H9 (cell line): ENCODE data around the gene CCDC33. TPM values are rescaled to one million over a fixed set of nuclear protein-coding genes. Genes with fewer than 3 reads are reported as not detected.

Source experiments
- DNase-seq: peaks from one replicate; pipeline ENCODE4 v3.0.0-alpha.2; 2017
- H2AFZ ChIP-seq: one replicate; pipeline ENCODE4 v1.6.1; 2013; ENCODE audit warnings: mild to moderate bottlenecking, low read length, control low read depth, moderate library complexity
- H2AK5ac ChIP-seq: 2 replicates; pipeline ENCODE4 v1.6.1; 2013; ENCODE audit warnings: low read length, control low read depth, mixed read lengths; ENCODE audit not compliant: insufficient read length
- H2BK120ac ChIP-seq: one replicate; pipeline ENCODE4 v1.6.1; 2013; ENCODE audit warnings: low read depth, mild to moderate bottlenecking, low read length, control low read depth, inconsistent platforms; ENCODE audit not compliant: poor library complexity, severe bottlenecking
- H2BK12ac ChIP-seq: 2 replicates; pipeline ENCODE4 v1.6.1; 2013; ENCODE audit warnings: low read length, control low read depth, mixed read lengths, low read depth; ENCODE audit not compliant: insufficient read length
- H2BK15ac ChIP-seq: 2 replicates; pipeline ENCODE4 v1.6.1; 2013; ENCODE audit warnings: low read depth, low read length, control low read depth
- H2BK20ac ChIP-seq: one replicate; pipeline ENCODE4 v1.6.1; 2013; ENCODE audit warnings: low read depth, mild to moderate bottlenecking, low read length, control low read depth, inconsistent platforms; ENCODE audit not compliant: poor library complexity, severe bottlenecking
- H2BK5ac ChIP-seq: 2 replicates; pipeline ENCODE4 v1.6.1; 2013; ENCODE audit warnings: low read length, control low read depth, mixed read lengths; ENCODE audit not compliant: insufficient read length
- H3K14ac ChIP-seq: 2 replicates; pipeline ENCODE4 v1.6.1; 2013; ENCODE audit warnings: low read length, control low read depth; ENCODE audit not compliant: insufficient read depth
- H3K18ac ChIP-seq: 2 replicates; pipeline ENCODE4 v1.6.1; 2013; ENCODE audit warnings: low read depth, mild to moderate bottlenecking, mixed read lengths, low read length, control low read depth; ENCODE audit not compliant: insufficient read length
- H3K23ac ChIP-seq: 2 replicates; pipeline ENCODE4 v1.6.1; 2013; ENCODE audit warnings: low read length, control low read depth, mixed read lengths, low read depth; ENCODE audit not compliant: insufficient read length
- H3K23me2 ChIP-seq: 2 replicates; pipeline ENCODE4 v1.6.1; 2013; ENCODE audit warnings: low read depth, mild to moderate bottlenecking, mixed read lengths, low read length, control low read depth; ENCODE audit not compliant: insufficient read length, poor library complexity, severe bottlenecking
- H3K27ac ChIP-seq: 2 replicates; pipeline ENCODE4 v1.5.1; 2013; ENCODE audit warnings: low read length, control low read depth, mixed read lengths, low read depth; ENCODE audit not compliant: insufficient read length
- H3K27me3 ChIP-seq: 2 replicates; pipeline ENCODE4 v1.6.1; 2013; ENCODE audit warnings: low read length, control low read depth, inconsistent platforms; ENCODE audit not compliant: insufficient read depth
- H3K4ac ChIP-seq: 2 replicates; pipeline ENCODE4 v1.6.1; 2013; ENCODE audit warnings: low read depth, mild to moderate bottlenecking, control low read depth, inconsistent platforms, low read length, moderate library complexity
- H3K4me1 ChIP-seq: 2 replicates; pipeline ENCODE4 v1.6.1; 2013; ENCODE audit warnings: low read length, control low read depth, inconsistent platforms; ENCODE audit not compliant: insufficient read depth
- H3K4me2 ChIP-seq: 2 replicates; pipeline ENCODE4 v1.6.1; 2013; ENCODE audit warnings: low read length, control low read depth, mixed read lengths; ENCODE audit not compliant: insufficient read length, insufficient read depth
- H3K56ac ChIP-seq: 2 replicates; pipeline ENCODE4 v1.6.1; 2013; ENCODE audit warnings: low read depth, mild to moderate bottlenecking, mixed read lengths, low read length, control low read depth; ENCODE audit not compliant: insufficient read length
- H3K79me1 ChIP-seq: 2 replicates; pipeline ENCODE4 v1.6.1; 2013; ENCODE audit warnings: low read depth, mild to moderate bottlenecking, moderate library complexity, low read length, control low read depth, inconsistent platforms; ENCODE audit not compliant: insufficient read depth, poor library complexity, severe bottlenecking
- H3K79me2 ChIP-seq: 2 replicates; pipeline ENCODE4 v1.6.1; 2013; ENCODE audit warnings: low read length, control low read depth, inconsistent platforms; ENCODE audit not compliant: insufficient read depth
- H3K9ac ChIP-seq: 2 replicates; pipeline ENCODE4 v1.6.1; 2013; ENCODE audit warnings: low read length, control low read depth, mixed read lengths; ENCODE audit not compliant: insufficient read length; ENCODE audit errors: extremely low read depth
- H3K9me3 ChIP-seq: one replicate; pipeline ENCODE4 v1.6.1; 2013; ENCODE audit warnings: low read depth, low read length, inconsistent platforms; ENCODE audit not compliant: control insufficient read depth
- H3T11ph ChIP-seq: one replicate; pipeline ENCODE4 v1.6.1; 2013; ENCODE audit warnings: mild to moderate bottlenecking, low read length, control low read depth, inconsistent platforms
- H4K20me1 ChIP-seq: one replicate; pipeline ENCODE4 v1.6.1; 2013; ENCODE audit not compliant: control insufficient read depth, insufficient read length, insufficient read depth
- H4K5ac ChIP-seq: 2 replicates; pipeline ENCODE4 v1.6.1; 2013; ENCODE audit warnings: low read depth, mild to moderate bottlenecking, mixed read lengths, low read length, control low read depth; ENCODE audit not compliant: insufficient read length
- H4K8ac ChIP-seq: replicated peaks from 2 replicates; pipeline ENCODE4 v1.6.1; 2013; ENCODE audit warnings: low read length, control low read depth, mixed read lengths, low read depth; ENCODE audit not compliant: insufficient read length
- H4K91ac ChIP-seq: 2 replicates; pipeline ENCODE4 v1.6.1; 2013; ENCODE audit warnings: low read depth, mild to moderate bottlenecking, moderate library complexity, mixed read lengths, low read length, control low read depth; ENCODE audit not compliant: insufficient read length
- H3K27ac Mint-ChIP-seq, 3 experiments: 2 replicates in 2 of 3; 3 replicates in 1 of 3; pipeline ENCODE4 v1.8.0; 2020 to 2021; ENCODE audit warnings: mixed read lengths in 3 of 3, mild to moderate bottlenecking in 1 of 3, moderate library complexity in 1 of 3
- H3K27me3 Mint-ChIP-seq: 2 replicates; pipeline ENCODE4 v1.8.0; 2021; ENCODE audit warnings: low read depth, mild to moderate bottlenecking, moderate library complexity, mixed read lengths
- H3K36me3 Mint-ChIP-seq, 3 experiments: 2 replicates in 2 of 3; 3 replicates in 1 of 3; pipeline ENCODE4 v1.8.0; 2020 to 2021; ENCODE audit warnings: low read depth in 3 of 3, mixed read lengths in 3 of 3; ENCODE audit not compliant: insufficient read depth in 1 of 3
- H3K4me1 Mint-ChIP-seq, 2 experiments: 2 replicates each; pipeline ENCODE4 v1.8.0; 2020; ENCODE audit warnings: mixed read lengths in 2 of 2
- H3K4me3 Mint-ChIP-seq, 2 experiments: 2 replicates in 1 of 2; 3 replicates in 1 of 2; pipeline ENCODE4 v1.8.0; 2020 to 2021; ENCODE audit warnings: mild to moderate bottlenecking in 2 of 2, mixed read lengths in 2 of 2, moderate library complexity in 1 of 2
- H3K9me3 Mint-ChIP-seq, 2 experiments: 2 replicates in 1 of 2; 3 replicates in 1 of 2; pipeline ENCODE4 v1.8.0; 2020; ENCODE audit warnings: mild to moderate bottlenecking in 2 of 2, mixed read lengths in 2 of 2, moderate library complexity in 1 of 2
- CTCF ChIP-seq: fragments of 200-600 bp; sonication (generic); conservative IDR thresholded peaks from 3 replicates; pipeline ENCODE4 v1.8.0; 2021; ENCODE audit warnings: antibody characterized with exemption, mild to moderate bottlenecking
- WGBS: extraction: QIAGEN DNeasy Blood & Tissue Kit; methylation state at CpG from one replicate; pipeline ENCODE4 v1.1.7; 2013; ENCODE audit warnings: missing lambda C conversion rate, low lambda C conversion rate, mixed read lengths; ENCODE audit not compliant: insufficient read length; ENCODE audit errors: extremely low coverage; 5-methylcytosine and 5-hydroxymethylcytosine counted together
- total RNA-seq: library from RNA; stranded (reverse); gene quantifications from 2 replicates; pipeline ENCODE4 v1.2.1, GENCODE V29; 2021

Gene CCDC33
- total RNA-seq, 1 experiment from 2014 or later = 4.6 TPM

DNA sequence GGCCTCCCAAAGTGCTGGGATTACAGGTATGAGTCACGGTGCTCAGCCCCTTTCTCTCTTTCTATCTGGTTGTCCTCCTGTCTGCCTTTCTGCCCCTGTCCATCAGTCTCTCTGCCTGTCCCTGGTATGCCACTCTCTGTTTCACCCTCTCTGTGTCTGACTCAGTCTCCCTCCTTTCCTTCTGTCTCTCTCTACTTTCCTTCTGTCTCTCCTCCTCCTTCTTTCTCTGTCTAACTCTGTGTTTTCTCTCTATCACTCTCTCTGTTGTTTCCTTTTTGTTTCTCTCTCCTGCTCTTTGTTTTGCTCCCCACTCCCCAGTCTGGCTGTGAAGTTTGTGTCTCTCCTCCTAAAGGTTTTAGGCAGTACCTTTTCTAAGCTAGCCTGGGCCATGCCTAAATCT lies 24.5 kb upstream of the CCDC33 start:
- no peak overlapping the region for H2BK5ac ChIP-seq
- H3K27ac ChIP-seq = no peak overlapping the region
- H3K4me1 ChIP-seq = peaks cover 19% of the 10 kb centered on the region; the same call in 1 of the 2 replicates
- H3K36me3 Mint-ChIP-seq = peaks cover 9 to 20% (median 11%) of the 10 kb centered on the region in 3 experiments; a peak in 6 of 7 replicates
- H4K8ac ChIP-seq = no peak overlapping the region
- no peak overlapping the region for H3T11ph ChIP-seq
- no peak overlapping the region for H3K18ac ChIP-seq
- no peak overlapping the region for H3K56ac ChIP-seq
- H3K23me2 ChIP-seq = peaks cover 6% of the 10 kb centered on the region
- no peak overlapping the region for H2BK12ac ChIP-seq
- H2BK15ac ChIP-seq = no peak overlapping the region
- H3K27me3 ChIP-seq = peaks cover 5% of the 10 kb centered on the region; the same call in 1 of the 2 replicates
- H3K4me3 Mint-ChIP-seq = no peak overlapping the region
- WGBS = no CpG with 5 or more reads among the region's 1 CpG
- no peak for DNase-seq
- H3K14ac ChIP-seq = no peak overlapping the region
- H3K9me3 Mint-ChIP-seq = no peaks in the 10 kb centered on the region
- peaks cover 74 to 82% of the 10 kb centered on the region in 2 experiments for H3K4me1 Mint-ChIP-seq
- H2AK5ac ChIP-seq = no peak overlapping the region
- no peak overlapping the region for H3K23ac ChIP-seq
- no peak overlapping the region for H3K9ac ChIP-seq
- H3K79me1 ChIP-seq = no peaks in the 10 kb centered on the region
- no peak overlapping the region for H4K91ac ChIP-seq
- H4K5ac ChIP-seq = no peak overlapping the region
- peak overlapping the region in 2 of 3 experiments; percentile 2; a peak in 2 of 7 replicates for H3K27ac Mint-ChIP-seq
- H3K79me2 ChIP-seq = no peaks in the 10 kb centered on the region
- no peak overlapping the region for H3K4me2 ChIP-seq
- no peak overlapping the region for H2BK20ac ChIP-seq
- H3K27me3 Mint-ChIP-seq = peaks cover 34% of the 10 kb centered on the region
- no peaks in the 10 kb centered on the region for H3K9me3 ChIP-seq
- no peak overlapping the region for H3K4ac ChIP-seq
- no peak for TF ChIP-seq CTCF
- H4K20me1 ChIP-seq = no peaks in the 10 kb centered on the region
- no peak overlapping the region for H2AFZ ChIP-seq
- H2BK120ac ChIP-seq = no peak overlapping the region
